Stimulated activated CD4-positive, alpha-beta T cell treated with anti-CD3 and anti-CD28 coated beads, Interleukin-1b, Interleukin-23, amount 100 ng/mL, for 48 hours (primary cell): ENCODE results near the gene NLRP7.
A peak's percentile ranks its signal among the peaks of the same experiment; 100 is the strongest.
"Not testable (repeated sequence)": the region's sequence is repeated elsewhere in the genome, so short reads cannot be mapped to it uniquely, and the experiment has no call there.

ENCODE experiments used
- DNase-seq: peaks from one replicate; pipeline ENCODE4 v3.0.0-alpha.2; 2020

The NLRP7 gene

GRCh38 chr19:54947381-54947780 is at the start of gene NLRP7:
Gene NLRP7 (minus strand): TSS chr19:54947530.
- DNase-seq, result no peak

- no peak for DNase-seq
Observed at GRCh38 chr19:54995561-54995960, 48.2 kb upstream of the NLRP7 start.

GRCh38 chr19:54989531-54989930 is 42.2 kb upstream of the NLRP7 start:
- not testable (repeated sequence) for DNase-seq

- DNase-seq, result not testable (repeated sequence)
Observed at GRCh38 chr19:54982562-54982961, 35.2 kb upstream of the NLRP7 start.

GRCh38 chr19:54973229-54974090 is 26.1 kb upstream of the NLRP7 start:
- peak; percentile 7 for DNase-seq

GRCh38 chr19:54971446-54971845 is 24.1 kb upstream of the NLRP7 start:
- not testable (repeated sequence) for DNase-seq

- no peak for DNase-seq
Observed at GRCh38 chr19:54969647-54970046, 22.3 kb upstream of the NLRP7 start.

GRCh38 chr19:54967611-54968010 is 20.3 kb upstream of the NLRP7 start:
- DNase-seq, result no peak

- DNase-seq, result not testable (repeated sequence)
Observed at GRCh38 chr19:54965055-54965454, 17.7 kb upstream of the NLRP7 start.

- no peak for DNase-seq
Observed at GRCh38 chr19:54959840-54960239, 12.5 kb upstream of the NLRP7 start.

GRCh38 chr19:54955376-54955775 is 8.0 kb upstream of the NLRP7 start:
- no peak for DNase-seq

GRCh38 chr19:54953345-54953713 is 6.0 kb upstream of the NLRP7 start:
- not testable (repeated sequence) for DNase-seq

GRCh38 chr19:54952591-54953344 is 5.4 kb upstream of the NLRP7 start:
- no peak for DNase-seq

GRCh38 chr19:54950580-54950979 is 3.2 kb upstream of the NLRP7 start:
- not testable (repeated sequence) for DNase-seq

- DNase-seq, result no peak
Observed at GRCh38 chr19:54949412-54949811, 2.1 kb upstream of the NLRP7 start.

- DNase-seq, result not testable (repeated sequence)
Observed at GRCh38 chr19:54943772-54944361, 3.5 kb downstream of the NLRP7 start.

GRCh38 chr19:54939538-54939937 is 7.8 kb downstream of the NLRP7 start:
- not testable (repeated sequence) for DNase-seq

- DNase-seq, result no peak
Observed at GRCh38 chr19:54938906-54939305, 8.4 kb downstream of the NLRP7 start.

GRCh38 chr19:54937926-54938325 is 9.4 kb downstream of the NLRP7 start:
- no peak for DNase-seq

GRCh38 chr19:54928299-54928698 is 19.0 kb downstream of the NLRP7 start:
- DNase-seq, result no peak

- DNase-seq, result no peak
Observed at GRCh38 chr19:54923276-54923675, 24.1 kb downstream of the NLRP7 start.

GRCh38 chr19:54921082-54921481 is 26.2 kb downstream of the NLRP7 start:
- no peak for DNase-seq
